ENCODE data around the gene KIF2A. TPM values are rescaled to one million over a fixed set of nuclear protein-coding genes. Genes with fewer than 3 reads are reported as not detected.

The KIF2A gene
- total and polyA plus RNA-seq, 2 of the 8 experiments (the other 6 are each of a cell fraction or from before 2014, with no cell fraction given) = 18.4 to 97.1 TPM

DNA sequence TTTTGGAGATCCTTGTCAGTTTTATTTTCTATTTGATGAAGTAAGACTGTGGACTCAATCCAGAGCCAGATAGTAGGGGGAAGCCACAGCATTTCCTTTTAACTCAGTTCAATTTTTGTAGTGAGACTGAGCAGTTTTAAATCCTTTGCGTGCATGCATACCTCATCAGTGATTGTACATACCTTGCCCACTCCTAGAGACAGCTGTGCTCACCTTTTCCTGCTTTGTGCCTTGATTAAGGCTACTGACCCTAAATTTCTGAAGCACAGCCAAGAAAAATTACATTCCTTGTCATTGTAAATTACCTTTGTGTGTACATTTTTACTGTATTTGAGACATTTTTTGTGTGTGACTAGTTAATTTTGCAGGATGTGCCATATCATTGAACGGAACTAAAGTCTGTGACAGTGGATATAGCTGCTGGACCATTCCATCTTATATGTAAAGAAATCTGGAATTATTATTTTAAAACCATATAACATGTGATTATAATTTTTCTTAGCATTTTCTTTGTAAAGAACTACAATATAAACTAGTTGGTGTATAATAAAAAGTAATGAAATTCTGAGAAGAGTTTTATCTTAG lies 79.9 kb downstream of the KIF2A start:
- H3K4me2 ChIP-seq (ENCODE audit: insufficient read depth in 1 of 2, low read depth in 2 of 2, low read length in 2 of 2) = no peak overlapping the region
- no peak overlapping the region for H2BK5ac ChIP-seq (ENCODE audit: low read depth, low read length)
- H3K4me3 ChIP-seq (ENCODE audit: extremely low read depth in 1 of 4, insufficient read depth in 2 of 4, low read depth in 3 of 4, low read length in 4 of 4) = no peak overlapping the region
- POLR2A ChIA-PET (ENCODE audit: partially characterized antibody) = no interaction called here
- peaks cover 0 to 2% of the 10 kb centered on the region in 2 experiments for H4K20me1 ChIP-seq (replicated peaks in 1 of 2; ENCODE audit: control insufficient read depth in 1 of 2, insufficient read depth in 2 of 2, low read length in 2 of 2)
- no peaks in the 10 kb centered on the region for H3K27me3 ChIP-seq (replicated peaks in 1 of 4; ENCODE audit: control insufficient read depth in 3 of 4, extremely low read depth in 1 of 4, insufficient read depth in 3 of 4, low read length in 3 of 4)
- no peak overlapping the region for H3K14ac ChIP-seq (ENCODE audit: insufficient read length)
- no peak overlapping the region for H4K5ac ChIP-seq (ENCODE audit: insufficient read length, low read depth, low read length)
- H4K8ac ChIP-seq (ENCODE audit: extremely low read depth, insufficient read depth, low read length) = no peak overlapping the region
- no peak overlapping the region for H3K27ac ChIP-seq (ENCODE audit: low read depth, low read length)
- no peak overlapping the region for H2AFZ ChIP-seq (ENCODE audit: low read length)
- DNase-seq (ENCODE audit: low read depth in 1 of 2, low spot score in 2 of 2) (no peak), FAIRE-seq (no peak)
- no peak for TF ChIP-seq RFX5 (IDR thresholded peaks at IDR 0.05; ENCODE audit: borderline replicate concordance, low read depth, low read length)
- no peaks in the 10 kb centered on the region for H3K23me2 ChIP-seq (ENCODE audit: low read depth, low read length)
- H2AK5ac ChIP-seq (ENCODE audit: low read depth, low read length) = no peak overlapping the region
- 93% methylated on average over 2 of the region's 2 CpGs; no CpG with 5 or more reads in 1 of the 2 experiments for WGBS, 2 experiments (ENCODE audit: extremely low coverage in 1 of 2, insufficient coverage in 1 of 2, insufficient read length in 1 of 2, insufficient replicate concordance in 2 of 2, low coverage in 1 of 2, low lambda C conversion rate in 2 of 2, missing lambda C conversion rate in 1 of 2)
- no peak overlapping the region for H2BK12ac ChIP-seq (ENCODE audit: low read depth, low read length)
- peaks cover 6 to 84% (median 36%) of the 10 kb centered on the region in 4 experiments for H3K36me3 ChIP-seq (ENCODE audit: control insufficient read depth in 2 of 4, insufficient read depth in 4 of 4, low read length in 3 of 4)
- H2BK120ac ChIP-seq (replicated peaks; ENCODE audit: low read depth, low read length) = no peak overlapping the region
- H4K91ac ChIP-seq (replicated peaks; ENCODE audit: insufficient read length, low read length) = no peak overlapping the region
- H3K79me1 ChIP-seq (ENCODE audit: low read depth, low read length) = no peaks in the 10 kb centered on the region
- H3K4ac ChIP-seq (replicated peaks; ENCODE audit: insufficient read length, low read depth, low read length) = no peak overlapping the region
- no peak overlapping the region for H3K9ac ChIP-seq (replicated peaks in 1 of 4; ENCODE audit: extremely low read depth in 1 of 4, low read depth in 3 of 4, low read length in 3 of 4)
- CTCF ChIA-PET (ENCODE audit: partially characterized antibody) = no interaction called here
- no peaks in the 10 kb centered on the region for H3K4me1 ChIP-seq (replicated peaks in 1 of 4; ENCODE audit: control insufficient read depth in 3 of 4, insufficient read depth in 4 of 4, low read length in 3 of 4)
- no peak overlapping the region for H3K23ac ChIP-seq (ENCODE audit: insufficient read length)
- H2BK20ac ChIP-seq (ENCODE audit: low read length) = no peak overlapping the region
- no peak overlapping the region for H2BK15ac ChIP-seq (ENCODE audit: low read length)
- no peak overlapping the region for H3K56ac ChIP-seq (replicated peaks; ENCODE audit: insufficient read length, low read depth, low read length)
- no peak overlapping the region for H3K18ac ChIP-seq (ENCODE audit: extremely low read depth, low read length)
- no peaks in the 10 kb centered on the region for H3K9me3 ChIP-seq (ENCODE audit: insufficient read depth in 2 of 2, low read depth in 1 of 2, low read length in 1 of 2)
- no peaks in the 10 kb centered on the region for H3K79me2 ChIP-seq (ENCODE audit: control insufficient read depth in 1 of 2, insufficient read depth in 2 of 2, low read length in 2 of 2)

Measured in H1 (cell line).